Gastrocnemius medialis (tissue), 4 donors: Measurements from ENCODE around the gene GRID1.

Experiments used
- CTCF ChIP-seq, 5 experiments: fragments of 450-650 bp in 3 of 5; fragments of 200-600 bp in 2 of 5; sonication (generic) in 2 of 5; IDR thresholded peaks in 4 of 5; conservative IDR thresholded peaks in 1 of 5; 1 replicate in 4 of 5; 2 replicates in 1 of 5; pipeline ENCODE4 v1.5.1; 2016 to 2019; ENCODE audit warnings: antibody characterized with exemption in 5 of 5, mild to moderate bottlenecking in 3 of 5, moderate library complexity in 3 of 5
- POLR2A ChIP-seq, 2 donors: fragments of 450-650 bp; IDR thresholded peaks; one replicate each; pipeline ENCODE4 v1.6.1; 2017; ENCODE audit warnings: antibody characterized with exemption in 2 of 2, mild to moderate bottlenecking in 2 of 2, moderate library complexity in 2 of 2

- TF ChIP-seq CTCF (IDR thresholded peaks at IDR 0.05 in 4 of 5, conservative IDR thresholded peaks at IDR 0.05 in 1 of 5), result no peak
- TF ChIP-seq POLR2A (IDR thresholded peaks at IDR 0.05), result no peak
Measured at GRCh38 chr10:86337121-86337601, 29.4 kb downstream of the GRID1 start.
